GM12891 (cell line): ENCODE results near the gene MUC12.
A peak's percentile ranks its signal among the peaks of the same experiment; 100 is the strongest.

Source experiments
- PAX5 ChIP-seq: IDR thresholded peaks from 2 replicates; pipeline ENCODE4 v1.6.1; 2011; ENCODE audit warnings: low read length, moderate library complexity, mild to moderate bottlenecking; ENCODE audit not compliant: insufficient read depth, severe bottlenecking
- POLR2A ChIP-seq: IDR thresholded peaks from 2 replicates; pipeline ENCODE4 v1.6.1; 2011; ENCODE audit warnings: low read depth, low read length, control low read depth
- POLR2AphosphoS5 ChIP-seq: IDR thresholded peaks from 2 replicates; pipeline ENCODE4 v1.6.1; 2011; ENCODE audit warnings: low read depth, low read length, control low read depth
- POU2F2 ChIP-seq: IDR thresholded peaks from 2 replicates; pipeline ENCODE4 v1.6.1; 2011; ENCODE audit warnings: low read depth, mild to moderate bottlenecking, control low read depth, low read length, moderate library complexity
- SPI1 ChIP-seq: IDR thresholded peaks from 2 replicates; pipeline ENCODE4 v1.6.1; 2011; ENCODE audit warnings: low read depth, low read length, control low read depth
- TAF1 ChIP-seq: IDR thresholded peaks from 2 replicates; pipeline ENCODE4 v1.6.1; 2011; ENCODE audit warnings: low read depth, low read length, control low read depth

GRCh38 chr7:100966542-100967291 lies 2.6 kb upstream of the MUC12 start:
- TF ChIP-seq PAX5 (no peak), POLR2AphosphoS5 (no peak), POLR2A (no peak), TAF1 (no peak), SPI1 (peak; percentile 32; the same call in 1 of the 2 replicates), POU2F2 (no peak)
